ENCODE data around the gene LYRM9.

GRCh38 chr17:27928587-27928986, 35.4 kb upstream of the LYRM9 start:
- TF ChIP-seq, protein P1, sequence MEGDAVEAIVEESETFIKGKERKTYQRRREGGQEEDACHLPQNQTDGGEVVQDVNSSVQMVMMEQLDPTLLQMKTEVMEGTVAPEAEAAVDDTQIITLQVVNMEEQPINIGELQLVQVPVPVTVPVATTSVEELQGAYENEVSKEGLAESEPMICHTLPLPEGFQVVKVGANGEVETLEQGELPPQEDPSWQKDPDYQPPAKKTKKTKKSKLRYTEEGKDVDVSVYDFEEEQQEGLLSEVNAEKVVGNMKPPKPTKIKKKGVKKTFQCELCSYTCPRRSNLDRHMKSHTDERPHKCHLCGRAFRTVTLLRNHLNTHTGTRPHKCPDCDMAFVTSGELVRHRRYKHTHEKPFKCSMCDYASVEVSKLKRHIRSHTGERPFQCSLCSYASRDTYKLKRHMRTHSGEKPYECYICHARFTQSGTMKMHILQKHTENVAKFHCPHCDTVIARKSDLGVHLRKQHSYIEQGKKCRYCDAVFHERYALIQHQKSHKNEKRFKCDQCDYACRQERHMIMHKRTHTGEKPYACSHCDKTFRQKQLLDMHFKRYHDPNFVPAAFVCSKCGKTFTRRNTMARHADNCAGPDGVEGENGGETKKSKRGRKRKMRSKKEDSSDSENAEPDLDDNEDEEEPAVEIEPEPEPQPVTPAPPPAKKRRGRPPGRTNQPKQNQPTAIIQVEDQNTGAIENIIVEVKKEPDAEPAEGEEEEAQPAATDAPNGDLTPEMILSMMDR (conservative IDR thresholded peaks at IDR 0.05 in 1 of 2, IDR thresholded peaks at IDR 0.05 in 1 of 2; ENCODE audit: low read depth in 1 of 2, low read length in 2 of 2), result no peak
- TF ChIP-seq EZH2 (IDR thresholded peaks at IDR 0.05; ENCODE audit: low read length, missing control alignments), result no peak
